Measurements from ENCODE around the gene TNS4. TPM values are rescaled to one million over a fixed set of nuclear protein-coding genes. Genes with fewer than 3 reads are reported as not detected.

Gene TNS4
- total RNA-seq, 1 experiment from 2014 or later: 127 TPM

DNA sequence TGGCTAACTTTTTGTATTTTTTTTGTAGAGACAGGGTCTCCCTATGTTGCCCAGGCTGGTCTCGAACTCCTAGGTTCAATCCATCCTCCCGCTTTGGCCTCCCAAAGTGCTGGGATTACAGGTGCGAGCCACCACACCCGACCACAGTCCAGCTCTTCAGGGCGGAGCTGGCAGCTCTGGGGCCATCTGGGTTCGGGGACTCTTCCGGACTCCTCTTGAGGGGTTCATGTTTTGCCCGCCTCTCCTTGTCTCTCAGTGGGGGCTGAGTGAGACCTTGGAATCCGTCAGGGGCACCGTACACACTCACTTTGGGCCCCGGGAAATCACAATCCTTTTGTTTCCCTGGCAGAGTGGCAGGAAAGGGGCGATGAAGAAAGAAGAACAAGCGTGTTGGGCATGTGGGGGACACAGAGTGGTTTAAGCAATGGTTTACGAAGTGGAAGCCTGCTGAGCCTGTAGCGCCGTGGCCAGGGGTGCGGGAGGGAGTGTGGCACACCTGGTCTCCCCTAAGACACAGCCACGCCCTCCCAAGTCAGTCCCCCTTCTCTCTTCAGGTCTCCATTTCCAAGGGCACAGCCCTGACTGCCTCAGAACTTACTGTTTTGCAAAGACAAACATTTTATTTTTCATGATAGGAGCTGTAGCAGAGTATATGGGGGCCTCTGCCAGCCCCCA, 26.1 kb downstream of the TNS4 start:
- ChIA-PET POLR2A (ENCODE audit: unreplicated experiment) (no interaction called here), CTCF (interaction anchor here (0.6 to 1.5 kb wide), 5 partner anchors 20 to 85 kb away, joined by 3 to 17 read pairs (median 7); partner anchors contain the start of gene TOP2A)
- Histone ChIP-seq H2AFZ (ENCODE audit: low read length) (no peak overlapping the region), H3K79me2 (ENCODE audit: low read length) (no peaks in the 10 kb centered on the region), H3K4me2 (ENCODE audit: low read length) (no peak overlapping the region), H3K36me3 (ENCODE audit: low read depth, low read length) (peaks cover 16% of the 10 kb centered on the region; the same call in 1 of the 2 replicates), H3K4me3 (ENCODE audit: low read length) (no peak overlapping the region), H4K20me1 (ENCODE audit: low read length) (no peaks in the 10 kb centered on the region), H3K4me1 (ENCODE audit: insufficient read depth, low read length) (peaks cover under 1% of the 10 kb centered on the region; the same call in 1 of the 2 replicates), H3K9me2 (replicated peaks; ENCODE audit: low read length) (no peaks in the 10 kb centered on the region), H3K27ac (ENCODE audit: low read length) (no peak overlapping the region), H3K27me3 (ENCODE audit: low read length) (no peaks in the 10 kb centered on the region), H3K9ac (ENCODE audit: low read length) (no peak overlapping the region), H3K9me3 (ENCODE audit: low read length) (no peaks in the 10 kb centered on the region), H3F3A (ENCODE audit: low read length, unreplicated experiment) (no peaks in the 10 kb centered on the region)
- no peak for ATAC-seq
- TF ChIP-seq EZH2phosphoT487 (IDR thresholded peaks at IDR 0.05; ENCODE audit: borderline replicate concordance, low read length) (no peak), EZH2 (IDR thresholded peaks at IDR 0.05; ENCODE audit: low read length, unreplicated experiment) (no peak)
- TF ChIP-seq, protein P1, sequence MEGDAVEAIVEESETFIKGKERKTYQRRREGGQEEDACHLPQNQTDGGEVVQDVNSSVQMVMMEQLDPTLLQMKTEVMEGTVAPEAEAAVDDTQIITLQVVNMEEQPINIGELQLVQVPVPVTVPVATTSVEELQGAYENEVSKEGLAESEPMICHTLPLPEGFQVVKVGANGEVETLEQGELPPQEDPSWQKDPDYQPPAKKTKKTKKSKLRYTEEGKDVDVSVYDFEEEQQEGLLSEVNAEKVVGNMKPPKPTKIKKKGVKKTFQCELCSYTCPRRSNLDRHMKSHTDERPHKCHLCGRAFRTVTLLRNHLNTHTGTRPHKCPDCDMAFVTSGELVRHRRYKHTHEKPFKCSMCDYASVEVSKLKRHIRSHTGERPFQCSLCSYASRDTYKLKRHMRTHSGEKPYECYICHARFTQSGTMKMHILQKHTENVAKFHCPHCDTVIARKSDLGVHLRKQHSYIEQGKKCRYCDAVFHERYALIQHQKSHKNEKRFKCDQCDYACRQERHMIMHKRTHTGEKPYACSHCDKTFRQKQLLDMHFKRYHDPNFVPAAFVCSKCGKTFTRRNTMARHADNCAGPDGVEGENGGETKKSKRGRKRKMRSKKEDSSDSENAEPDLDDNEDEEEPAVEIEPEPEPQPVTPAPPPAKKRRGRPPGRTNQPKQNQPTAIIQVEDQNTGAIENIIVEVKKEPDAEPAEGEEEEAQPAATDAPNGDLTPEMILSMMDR (conservative IDR thresholded peaks at IDR 0.05; ENCODE audit: low read depth, low read length): no peak
- intact Hi-C loops (cut with micrococcal nuclease): no loop called here
- BruUV-seq (replicated peaks): no TSS peak
- peak; percentile 7 for DNase-seq

DNA sequence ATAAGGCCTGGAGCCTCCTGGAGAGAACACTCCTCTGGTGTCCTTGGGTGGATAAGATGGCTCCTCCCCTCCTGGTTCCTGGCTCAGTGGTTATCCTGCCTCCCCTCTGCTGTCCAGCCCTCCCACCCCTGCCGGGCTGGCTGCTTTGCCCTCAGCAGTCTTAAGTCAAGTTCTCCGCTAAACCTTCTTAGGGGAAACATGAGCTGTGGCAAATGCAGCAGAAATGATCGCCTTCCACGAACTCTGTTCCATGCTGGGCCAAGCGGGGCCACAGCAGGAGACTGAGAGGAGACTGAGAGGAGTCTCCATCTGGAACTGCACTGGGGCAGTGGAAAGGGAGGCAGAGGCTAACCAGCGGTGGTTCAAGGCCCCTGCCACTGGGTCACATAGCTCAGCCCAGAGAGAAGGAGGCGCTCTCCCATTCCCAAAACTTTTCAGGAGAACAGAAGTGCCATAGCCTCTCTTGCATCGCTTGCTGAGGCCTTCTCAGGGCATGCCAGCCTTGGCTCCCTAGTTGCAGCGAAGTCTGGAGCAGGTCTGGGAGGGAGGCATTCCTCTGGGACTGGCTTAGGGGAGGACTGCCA, 26.9 kb downstream of the TNS4 start:
- peak; percentile 26 for DNase-seq
- ATAC-seq: no peak
- H3K27ac ChIP-seq (ENCODE audit: low read length): no peak overlapping the region
- intact Hi-C loops (cut with micrococcal nuclease): no loop called here
- CTCF ChIA-PET: no interaction called here
- no peak overlapping the region for H3K4me3 ChIP-seq (ENCODE audit: low read length)
- no peaks in the 10 kb centered on the region for H3K79me2 ChIP-seq (ENCODE audit: low read length)
- no peak for TF ChIP-seq EZH2phosphoT487 (IDR thresholded peaks at IDR 0.05; ENCODE audit: borderline replicate concordance, low read length)
- TF ChIP-seq, protein P1 (conservative IDR thresholded peaks at IDR 0.05; ENCODE audit: low read depth, low read length): no peak
- no peak for TF ChIP-seq EZH2 (IDR thresholded peaks at IDR 0.05; ENCODE audit: low read length, unreplicated experiment)
- no peak overlapping the region for H3K4me2 ChIP-seq (ENCODE audit: low read length)
- H3K27me3 ChIP-seq (ENCODE audit: low read length): no peaks in the 10 kb centered on the region
- no peak overlapping the region for H3K9ac ChIP-seq (ENCODE audit: low read length)
- H3F3A ChIP-seq (ENCODE audit: low read length, unreplicated experiment): no peaks in the 10 kb centered on the region
- POLR2A ChIA-PET (ENCODE audit: unreplicated experiment): no interaction called here
- no peaks in the 10 kb centered on the region for H3K9me3 ChIP-seq (ENCODE audit: low read length)
- no peaks in the 10 kb centered on the region for H3K4me1 ChIP-seq (ENCODE audit: insufficient read depth, low read length)
- BruUV-seq (replicated peaks): no TSS peak
- no peaks in the 10 kb centered on the region for H4K20me1 ChIP-seq (ENCODE audit: low read length)
- no peaks in the 10 kb centered on the region for H3K9me2 ChIP-seq (replicated peaks; ENCODE audit: low read length)
- H2AFZ ChIP-seq (ENCODE audit: low read length): no peak overlapping the region
- peaks cover 9% of the 10 kb centered on the region; the same call in 1 of the 2 replicates for H3K36me3 ChIP-seq (ENCODE audit: low read depth, low read length)
